Skeletal muscle tissue (tissue), 4 donors: ENCODE results near the gene ENO3. TPM values are rescaled to one million over a fixed set of nuclear protein-coding genes. Genes with fewer than 3 reads are reported as not detected.

ENCODE experiments used
- H3K27ac ChIP-seq: one replicate; pipeline ENCODE4 v1.7.0; 2013; ENCODE audit warnings: mild to moderate bottlenecking, low read depth, low read length, inconsistent platforms
- H3K27me3 ChIP-seq, 3 donors: one replicate each; pipeline ENCODE4 v1.7.0; 2013; ENCODE audit warnings: low read length in 3 of 3; ENCODE audit not compliant: control insufficient read depth in 3 of 3, insufficient read depth in 3 of 3
- H3K36me3 ChIP-seq, 3 donors: one replicate each; pipeline ENCODE4 v1.7.0; 2013; ENCODE audit warnings: low read length in 3 of 3; ENCODE audit not compliant: control insufficient read depth in 3 of 3, insufficient read depth in 3 of 3
- H3K4me1 ChIP-seq, 3 donors: one replicate each; pipeline ENCODE4 v1.7.0; 2013; ENCODE audit warnings: low read length in 3 of 3, mild to moderate bottlenecking in 3 of 3; ENCODE audit not compliant: control insufficient read depth in 3 of 3, insufficient read depth in 3 of 3
- H3K4me3 ChIP-seq, 3 donors: one replicate each; pipeline ENCODE4 v1.7.0; 2013; ENCODE audit warnings: low read length in 3 of 3
- H3K9ac ChIP-seq, 3 donors: one replicate each; pipeline ENCODE4 v1.7.0; 2013; ENCODE audit warnings: low read length in 3 of 3, mild to moderate bottlenecking in 3 of 3, moderate library complexity in 2 of 3, low read depth in 1 of 3
- H3K9me3 ChIP-seq, 3 donors: one replicate each; pipeline ENCODE4 v1.7.0; 2013; ENCODE audit warnings: low read length in 3 of 3; ENCODE audit not compliant: control insufficient read depth in 3 of 3
- total RNA-seq: library from RNA; depleted of rRNA; stranded (reverse); fragments of >200 nt; gene quantifications from one replicate; pipeline ENCODE4 v1.2.3, GENCODE V29; 2014
- donor health status: Osteomylitis.

ENO3 gene
- total RNA-seq, 1 donor from 2014 or later = 2,880 TPM

DNA sequence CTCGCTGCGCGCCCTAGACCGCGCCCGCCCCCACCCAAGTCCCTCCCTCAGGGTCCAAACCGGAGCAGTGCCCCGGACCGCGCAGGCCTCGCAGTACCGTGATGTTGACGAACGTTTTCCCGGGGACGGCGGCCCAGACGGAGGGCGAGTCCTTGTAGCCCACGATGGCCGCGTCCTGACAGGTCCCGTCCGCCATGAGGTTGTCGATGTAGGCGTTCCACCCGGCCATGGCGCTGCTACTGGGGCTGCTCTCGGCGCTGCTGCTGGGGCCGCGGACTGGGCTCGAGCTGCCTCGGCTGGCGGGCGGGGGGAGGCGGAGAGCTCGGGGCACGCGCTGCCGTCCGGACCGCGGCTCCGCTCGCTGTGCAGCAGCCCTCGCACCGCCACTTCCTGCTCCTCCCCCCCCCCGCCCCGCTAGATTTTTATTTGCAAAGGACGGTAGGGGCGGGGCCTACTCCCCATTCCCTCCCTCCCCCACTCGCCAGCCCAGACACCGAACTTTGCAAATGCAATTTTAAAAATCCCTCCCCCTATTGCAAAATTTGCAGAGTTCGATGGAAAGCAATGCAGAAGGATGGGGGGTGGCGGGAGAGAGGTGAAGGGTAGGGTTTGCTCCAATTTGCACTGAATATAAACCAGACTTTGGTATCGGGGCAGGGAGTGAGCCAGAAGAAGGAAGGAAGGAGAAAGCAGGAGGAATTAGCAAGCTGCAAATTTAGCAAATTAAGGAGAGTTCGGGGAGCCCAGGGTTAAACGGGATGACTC is 2.6 kb upstream of the ENO3 start, which contains the start of gene PFN1:
Gene PFN1, minus strand, starts transcription at position 365 of the 765 bp plus-strand sequence. Its CDS starts 136 bp downstream, at position 229.
- Histone ChIP-seq H3K4me3 (peak within 1 kb of the TSS; percentile 91 to 98 (median 95)), H3K9ac (peak within 1 kb of the TSS; percentile 89 to 97 (median 93)), H3K36me3 (peaks cover 29 to 43% (median 36%) of the 10 kb centered on the region in 3 donors), H3K27me3 (no peaks in the 10 kb centered on the region), H3K4me1 (peaks cover 38 to 61% (median 39%) of the 10 kb centered on the region in 3 donors), H3K9me3 (no peaks in the 10 kb centered on the region), H3K27ac (peak within 1 kb of the TSS; percentile 98)

DNA sequence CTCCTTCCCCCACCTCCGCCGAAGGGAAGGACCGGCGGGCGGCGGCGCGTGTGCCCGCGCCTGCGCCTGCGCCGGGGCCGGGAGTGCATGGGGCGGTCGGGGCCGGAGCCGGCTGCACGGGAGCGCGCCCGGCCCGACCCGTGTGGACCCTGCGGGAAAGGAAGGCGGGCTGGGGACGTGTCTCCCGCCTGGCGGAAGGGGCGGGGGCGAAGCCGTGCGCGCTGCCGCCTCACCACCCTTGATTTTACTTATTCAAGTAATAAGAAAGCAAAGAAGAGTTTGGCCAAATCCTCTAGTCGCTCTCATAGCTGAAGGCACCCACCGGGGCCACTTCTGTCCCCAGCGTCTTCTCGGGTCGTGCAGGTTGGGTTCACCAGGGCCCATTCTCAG is 2.0 kb upstream of the ENO3 start:
- no peaks in the 10 kb centered on the region for H3K9me3 ChIP-seq
- H3K4me1 ChIP-seq = peaks cover 42 to 64% (median 45%) of the 10 kb centered on the region in 3 donors
- H3K9ac ChIP-seq = peak overlapping the region; percentile 77 to 90 (median 89)
- H3K27ac ChIP-seq = peak overlapping the region; percentile 98
- peaks cover 32 to 44% (median 37%) of the 10 kb centered on the region in 3 donors for H3K36me3 ChIP-seq
- no peaks in the 10 kb centered on the region for H3K27me3 ChIP-seq
- peak overlapping the region; percentile 91 to 98 (median 95) for H3K4me3 ChIP-seq

DNA sequence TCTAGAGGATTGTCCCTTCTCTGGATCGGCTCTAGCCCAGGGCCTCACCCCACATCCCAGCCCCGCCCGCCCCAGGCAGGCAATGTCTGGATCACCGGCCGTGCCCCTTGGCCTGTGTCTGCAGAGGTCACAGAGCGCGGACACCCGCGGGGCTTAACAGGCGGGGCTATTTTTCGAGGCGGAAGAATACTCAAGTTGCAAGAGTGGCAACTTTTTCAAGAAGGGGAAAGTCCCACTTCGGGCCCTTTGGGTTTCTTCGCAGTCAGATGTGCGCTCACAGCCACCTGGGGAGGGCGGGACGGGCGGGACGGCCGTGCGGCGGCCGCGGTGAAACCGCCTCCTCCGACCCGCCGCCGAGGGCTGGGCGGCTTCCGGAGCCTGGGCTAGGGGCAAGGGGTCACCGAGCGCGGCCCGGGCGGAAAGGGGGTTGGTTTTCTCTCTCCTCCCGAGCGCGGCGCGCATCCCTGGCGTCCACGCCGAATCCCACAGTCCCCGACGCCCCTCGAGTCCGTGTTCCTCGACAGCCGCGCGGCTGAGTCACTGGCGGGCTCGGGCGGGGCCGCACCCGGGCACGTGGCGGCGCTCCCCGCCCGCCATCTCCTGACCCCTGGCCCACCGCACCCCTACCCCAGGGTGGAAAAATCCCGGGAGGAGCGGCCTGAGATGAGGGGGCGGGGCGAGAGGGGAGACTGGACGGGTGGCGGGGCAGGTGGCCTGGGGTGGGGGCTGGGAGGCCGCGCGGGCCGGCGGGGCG is 1.4 kb upstream of the ENO3 start:
- no peaks in the 10 kb centered on the region for H3K27me3 ChIP-seq
- peak overlapping the region; percentile 77 to 90 (median 89) for H3K9ac ChIP-seq
- peak overlapping the region; percentile 74 to 98 (median 83) for H3K4me3 ChIP-seq
- H3K27ac ChIP-seq = peak overlapping the region; percentile 98
- H3K4me1 ChIP-seq = peaks cover 44 to 66% (median 51%) of the 10 kb centered on the region in 3 donors
- H3K36me3 ChIP-seq = peaks cover 31 to 39% (median 34%) of the 10 kb centered on the region in 3 donors
- no peaks in the 10 kb centered on the region for H3K9me3 ChIP-seq

DNA sequence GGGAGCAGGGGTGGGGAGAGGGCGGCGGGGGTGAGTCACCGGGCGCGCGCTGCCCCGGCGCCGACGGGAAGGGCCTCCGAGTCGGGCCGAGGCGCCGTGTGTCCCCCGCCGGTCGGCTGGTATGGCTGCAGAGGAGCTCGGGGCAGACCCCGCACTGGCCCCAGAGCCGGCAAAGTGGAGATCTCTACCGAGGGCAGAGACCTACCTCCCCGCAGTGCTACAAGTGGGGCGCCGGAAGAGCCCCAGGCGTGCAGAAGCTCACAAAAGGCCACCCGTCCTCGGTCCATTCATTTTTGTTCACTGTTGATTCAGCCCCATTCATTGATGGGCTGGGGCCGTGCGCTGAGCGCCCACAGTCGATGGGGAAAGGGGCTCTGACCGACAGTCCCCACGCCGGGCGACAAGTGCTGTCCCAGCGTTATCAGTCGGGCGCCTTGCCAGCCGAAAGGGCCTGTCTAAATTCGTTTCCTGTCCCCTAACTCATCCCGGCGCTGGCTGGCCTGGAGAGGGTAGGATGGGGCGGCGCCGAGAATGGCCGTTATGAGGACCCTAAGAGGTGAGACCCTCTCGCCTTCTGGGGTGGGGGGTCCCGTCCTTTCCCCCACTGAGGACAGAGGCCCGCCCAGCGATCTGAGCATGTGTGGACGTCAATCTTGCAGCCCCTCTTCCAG is 709 bp upstream of the ENO3 start:
- Histone ChIP-seq H3K36me3 (peaks cover 29 to 38% (median 32%) of the 10 kb centered on the region in 3 donors), H3K4me1 (peaks cover 42 to 64% (median 49%) of the 10 kb centered on the region in 3 donors), H3K9me3 (no peaks in the 10 kb centered on the region), H3K27ac (peak overlapping the region; percentile 98), H3K4me3 (peak overlapping the region; percentile 81 to 86 (median 85)), H3K9ac (peak overlapping the region; percentile 89 to 99 (median 97)), H3K27me3 (no peaks in the 10 kb centered on the region)

DNA sequence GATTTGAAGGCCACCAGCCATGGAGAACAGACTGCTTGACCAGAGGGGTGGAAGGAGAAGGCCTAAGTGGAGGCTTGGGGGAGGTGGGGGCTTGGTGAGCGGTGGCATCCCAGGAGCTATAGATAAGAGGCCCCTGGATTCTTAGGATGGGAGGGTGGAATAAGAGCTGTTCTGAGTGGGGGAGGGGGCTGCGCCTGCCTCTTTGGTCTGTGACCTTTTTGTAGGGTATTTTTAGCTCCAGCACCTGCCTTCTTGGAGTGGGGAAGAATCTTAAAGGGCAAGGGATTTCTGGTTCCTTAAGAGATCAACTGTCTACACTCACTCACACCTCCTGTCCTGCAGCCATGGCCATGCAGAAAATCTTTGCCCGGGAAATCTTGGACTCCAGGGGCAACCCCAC is 567 bp downstream of the ENO3 start:
- Histone ChIP-seq H3K9ac (peak overlapping the region; percentile 89 to 99 (median 97)), H3K36me3 (peaks cover 32 to 40% (median 36%) of the 10 kb centered on the region in 3 donors), H3K4me3 (peak overlapping the region; percentile 81 to 86 (median 85)), H3K27ac (peak overlapping the region; percentile 98), H3K27me3 (no peaks in the 10 kb centered on the region), H3K9me3 (no peaks in the 10 kb centered on the region), H3K4me1 (peaks cover 41 to 64% (median 49%) of the 10 kb centered on the region in 3 donors)

DNA sequence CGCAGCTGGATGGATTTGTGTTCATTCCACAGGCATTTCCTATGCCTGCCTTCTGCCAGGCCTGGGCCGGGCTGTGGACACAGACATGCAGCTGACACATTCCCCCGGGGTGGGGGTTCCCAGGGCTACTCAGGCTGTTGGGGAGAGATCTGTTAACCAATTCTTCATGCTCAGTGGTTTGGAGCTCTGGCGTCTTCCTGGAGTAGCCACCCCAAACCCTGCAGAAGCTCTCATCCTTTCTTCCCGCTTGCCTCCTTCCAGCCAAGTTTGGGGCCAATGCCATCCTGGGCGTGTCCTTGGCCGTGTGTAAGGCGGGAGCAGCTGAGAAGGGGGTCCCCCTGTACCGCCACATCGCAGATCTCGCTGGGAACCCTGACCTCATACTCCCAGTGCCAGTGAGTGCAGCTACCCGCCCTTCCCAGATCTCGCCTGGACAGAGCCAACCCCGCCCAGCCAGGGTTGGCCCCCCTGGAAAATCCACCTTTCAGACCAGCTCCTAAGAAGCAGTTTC is 2.6 kb downstream of the ENO3 start:
- Histone ChIP-seq H3K36me3 (peaks cover 36 to 48% (median 44%) of the 10 kb centered on the region in 3 donors), H3K27me3 (no peaks in the 10 kb centered on the region), H3K4me1 (peaks cover 45 to 67% (median 46%) of the 10 kb centered on the region in 3 donors), H3K4me3 (peak overlapping the region; percentile 81 to 86 (median 85)), H3K9me3 (no peaks in the 10 kb centered on the region), H3K9ac (peak overlapping the region; percentile 84 to 99 (median 89)), H3K27ac (peak overlapping the region; percentile 65)

DNA sequence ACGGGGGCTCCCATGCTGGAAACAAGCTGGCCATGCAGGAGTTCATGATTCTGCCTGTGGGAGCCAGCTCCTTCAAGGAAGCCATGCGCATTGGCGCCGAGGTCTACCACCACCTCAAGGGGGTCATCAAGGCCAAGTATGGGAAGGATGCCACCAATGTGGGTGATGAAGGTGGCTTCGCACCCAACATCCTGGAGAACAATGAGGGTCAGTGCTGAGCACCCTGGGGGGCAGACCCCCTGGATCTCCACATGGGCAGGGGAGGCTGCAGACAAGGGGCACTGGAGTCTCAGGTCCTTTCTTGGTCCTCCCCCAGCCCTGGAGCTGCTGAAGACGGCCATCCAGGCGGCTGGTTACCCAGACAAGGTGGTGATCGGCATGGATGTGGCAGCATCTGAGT is 4.2 kb downstream of the ENO3 start:
- Histone ChIP-seq H3K4me3 (peak overlapping the region; percentile 51 to 70 (median 56)), H3K36me3 (peaks cover 42 to 58% (median 53%) of the 10 kb centered on the region in 3 donors), H3K27ac (no peak overlapping the region), H3K27me3 (no peaks in the 10 kb centered on the region), H3K9ac (peak overlapping the region; percentile 53 to 73 (median 61)), H3K9me3 (no peaks in the 10 kb centered on the region), H3K4me1 (peaks cover 45 to 78% (median 52%) of the 10 kb centered on the region in 3 donors)

DNA sequence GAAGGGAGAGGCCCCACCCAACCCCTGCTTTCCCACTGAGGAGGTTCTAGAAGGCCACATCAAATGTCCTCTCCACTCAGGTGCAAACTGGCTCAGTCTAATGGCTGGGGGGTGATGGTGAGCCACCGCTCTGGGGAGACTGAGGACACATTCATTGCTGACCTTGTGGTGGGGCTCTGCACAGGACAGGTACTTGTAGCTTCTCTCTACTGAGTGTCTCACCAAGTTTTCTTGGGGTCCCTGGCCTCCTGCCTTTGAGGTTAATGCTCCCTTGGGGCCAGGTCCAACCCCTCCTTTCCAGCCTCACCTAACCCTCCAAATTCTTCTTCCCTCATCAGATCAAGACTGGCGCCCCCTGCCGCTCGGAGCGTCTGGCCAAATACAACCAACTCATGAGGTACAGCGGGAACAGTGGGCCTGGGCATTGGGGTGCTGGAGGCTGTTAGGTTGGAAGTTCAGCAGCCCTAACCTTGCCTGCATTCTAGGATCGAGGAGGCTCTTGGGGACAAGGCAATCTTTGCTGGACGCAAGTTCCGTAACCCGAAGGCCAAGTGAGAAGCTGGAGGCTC is 5.7 kb downstream of the ENO3 start:
- H3K4me3 ChIP-seq = peak overlapping the region; percentile 23 to 70 (median 54)
- H3K4me1 ChIP-seq = peaks cover 40 to 63% (median 45%) of the 10 kb centered on the region in 3 donors
- peak overlapping the region; percentile 54 for H3K27ac ChIP-seq
- no peaks in the 10 kb centered on the region for H3K9me3 ChIP-seq
- peak overlapping the region in 2 of 3 donors; percentile 38 to 73 for H3K9ac ChIP-seq
- H3K36me3 ChIP-seq = peaks cover 52 to 63% (median 62%) of the 10 kb centered on the region in 3 donors
- no peaks in the 10 kb centered on the region for H3K27me3 ChIP-seq

DNA sequence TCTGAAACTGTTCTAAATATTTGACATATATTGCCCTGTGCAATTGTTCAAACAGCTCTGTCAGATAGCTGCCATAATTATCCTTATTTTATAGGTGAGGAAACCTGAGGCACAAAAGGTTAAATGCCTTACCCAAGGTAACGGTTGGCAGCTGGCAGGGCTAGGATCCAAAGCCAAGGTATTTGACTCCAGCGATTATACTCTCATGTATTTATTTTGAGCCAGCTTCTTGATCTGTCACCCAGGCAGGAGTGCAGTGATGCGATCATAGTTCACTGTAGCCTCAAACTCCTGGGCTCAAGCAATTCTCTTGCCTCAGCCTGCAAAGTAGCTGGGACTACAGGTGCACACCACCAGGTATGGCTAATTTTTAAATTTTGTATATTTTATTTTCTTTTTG is 7.2 kb downstream of the ENO3 start:
- no peaks in the 10 kb centered on the region for H3K9me3 ChIP-seq
- H3K27ac ChIP-seq = no peak overlapping the region
- H3K9ac ChIP-seq = peak overlapping the region in 1 of 3 donors; percentile 25
- H3K36me3 ChIP-seq = peaks cover 49 to 55% (median 50%) of the 10 kb centered on the region in 3 donors
- H3K4me1 ChIP-seq = peaks cover 36 to 57% (median 45%) of the 10 kb centered on the region in 3 donors
- H3K27me3 ChIP-seq = no peaks in the 10 kb centered on the region
- H3K4me3 ChIP-seq = no peak overlapping the region
